HG03342 (cell line): ENCODE measurements around the gene TOM1L2.

Experiments used
- ATAC-seq: cut with Tn5 transposase; IDR thresholded peaks from one replicate; pipeline ENCODE4 v1.9.1; 2021; ENCODE audit warnings: mild to moderate bottlenecking, moderate library complexity; ENCODE audit not compliant: unreplicated experiment

Gene TOM1L2

GRCh38 chr17:17877529-17878358 lies 94.5 kb downstream of the TOM1L2 start:
- ATAC-seq, result no peak

GRCh38 chr17:17876959-17877528 lies 95.2 kb downstream of the TOM1L2 start:
- ATAC-seq, result no peak

- no peak for ATAC-seq
Observed at GRCh38 chr17:17874478-17874877, 97.7 kb downstream of the TOM1L2 start.

GRCh38 chr17:17873450-17873991 lies 98.7 kb downstream of the TOM1L2 start:
- no peak for ATAC-seq

- no peak for ATAC-seq
Observed at GRCh38 chr17:17872547-17873345, 99.5 kb downstream of the TOM1L2 start.

- ATAC-seq, result no peak
Observed at GRCh38 chr17:17871913-17872312, 100.3 kb downstream of the TOM1L2 start.

GRCh38 chr17:17870247-17870646 lies 102.0 kb downstream of the TOM1L2 start:
- no peak for ATAC-seq

GRCh38 chr17:17868641-17869522 lies 103.3 kb downstream of the TOM1L2 start:
- no peak for ATAC-seq

GRCh38 chr17:17866897-17867296 lies 105.3 kb downstream of the TOM1L2 start:
- ATAC-seq, result no peak

- no peak for ATAC-seq
Observed at GRCh38 chr17:17866425-17866824, 105.8 kb downstream of the TOM1L2 start.

- no peak for ATAC-seq
Observed at GRCh38 chr17:17865035-17865434, 107.2 kb downstream of the TOM1L2 start.

- no peak for ATAC-seq
Observed at GRCh38 chr17:17860766-17861107, 111.5 kb downstream of the TOM1L2 start.

- ATAC-seq, result no peak
Observed at GRCh38 chr17:17859909-17860765, 112.1 kb downstream of the TOM1L2 start.

- no peak for ATAC-seq
Observed at GRCh38 chr17:17857496-17857895, 114.7 kb downstream of the TOM1L2 start.

- no peak for ATAC-seq
Observed at GRCh38 chr17:17856386-17856785, 115.8 kb downstream of the TOM1L2 start.

- no peak for ATAC-seq
Observed at GRCh38 chr17:17855976-17856375, 116.2 kb downstream of the TOM1L2 start.

GRCh38 chr17:17853811-17854447 lies 118.3 kb downstream of the TOM1L2 start:
- ATAC-seq, result no peak

GRCh38 chr17:17852930-17853329 lies 119.3 kb downstream of the TOM1L2 start:
- no peak for ATAC-seq
